ENCODE measurements around the gene PLEKHF1. TPM values are rescaled to one million over a fixed set of nuclear protein-coding genes. Genes with fewer than 3 reads are reported as not detected.

Gene PLEKHF1
- total and polyA plus RNA-seq, 2 of the 13 experiments (the other 11 are each of a cell fraction or from before 2014, with no cell fraction given): 2.9 to 3.8 TPM

GRCh38 chr19:29695765-29696564 is 30.7 kb downstream of the PLEKHF1 start:
- intact Hi-C loops (cut with micrococcal nuclease; ENCODE audit: unreplicated experiment): no loop called here
- Histone ChIP-seq H3K27ac (ENCODE audit: extremely low read length, insufficient read depth, low read length) (no peak overlapping the region), H2AFZ (ENCODE audit: low read length) (no peak overlapping the region), H3K4me2 (ENCODE audit: low read depth, low read length) (no peak overlapping the region), H3K9me3 (ENCODE audit: low read length) (no peaks in the 10 kb centered on the region), H3K9ac (ENCODE audit: insufficient read depth, low read depth, low read length) (no peak overlapping the region), H3K27me3 (ENCODE audit: control insufficient read depth in 1 of 2, insufficient read depth in 2 of 2, low read length in 2 of 2) (no peaks in the 10 kb centered on the region), H3K4me1 (ENCODE audit: insufficient read depth, low read length) (peaks cover 8% of the 10 kb centered on the region; the same call in 1 of the 2 replicates), H3K4me3 (replicated peaks in 1 of 3; ENCODE audit: insufficient read depth in 1 of 3, low read depth in 2 of 3, low read length in 3 of 3) (no peak overlapping the region), H4K20me1 (ENCODE audit: insufficient read depth, low read length) (no peaks in the 10 kb centered on the region), H3K36me3 (replicated peaks in 1 of 2; ENCODE audit: control insufficient read depth in 1 of 2, insufficient read depth in 2 of 2, low read length in 2 of 2) (no peaks in the 10 kb centered on the region), H3K79me2 (ENCODE audit: insufficient read depth, low read length) (no peaks in the 10 kb centered on the region)
- CTCF ChIA-PET (ENCODE audit: low intra/inter-chr PET ratio, low total read pairs): interaction anchor here (3.0 kb wide), 1 partner anchor 20 kb away, joined by 66 read pairs; the partner anchor contains the start of gene C19orf12
- no TSS peak for BruUV-seq (replicated peaks)
- TF ChIP-seq MATR3 (CRISPR knock-in tag; IDR thresholded peaks at IDR 0.05) (no peak), ZFY (CRISPR knock-in tag; IDR thresholded peaks at IDR 0.05) (no peak), GPN1 (CRISPR knock-in tag; IDR thresholded peaks at IDR 0.05; ENCODE audit: borderline replicate concordance) (no peak), KDM5A (IDR thresholded peaks at IDR 0.05; ENCODE audit: borderline replicate concordance, low read length) (no peak), SKI (IDR thresholded peaks at IDR 0.05; ENCODE audit: partially characterized antibody) (peak; percentile 81)
- 70% methylated on average over 6 of the region's 6 CpGs for WGBS (ENCODE audit: low lambda C conversion rate)
- no peak for FAIRE-seq
- no peak for DNase-seq (ENCODE audit: low spot score)
- no peak for ATAC-seq
- POLR2A ChIA-PET: no interaction called here
- in situ Hi-C loops (cut with HindIII; ENCODE audit: extremely low pct_ligation_motif_present, low pct_unique_long_range_greater_than_20kb): no loop called here

DNA sequence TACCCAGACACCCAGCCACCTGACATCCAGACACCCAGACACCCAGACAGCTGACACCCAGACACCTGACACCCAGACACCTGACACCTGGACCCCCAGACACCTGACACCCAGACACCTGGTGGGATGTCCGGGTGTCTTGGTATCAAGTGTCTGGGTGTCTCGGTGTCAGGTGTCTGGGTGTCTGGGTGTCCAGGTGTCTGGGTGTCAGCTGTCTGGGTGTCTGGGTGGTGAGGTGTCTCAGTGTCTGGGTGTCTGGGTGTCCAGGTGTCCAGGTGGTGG is 31.2 kb downstream of the PLEKHF1 start:
- no peak for FAIRE-seq
- Histone ChIP-seq H3K4me1 (ENCODE audit: insufficient read depth, low read length) (peaks cover 8% of the 10 kb centered on the region; the same call in 1 of the 2 replicates), H3K27me3 (ENCODE audit: control insufficient read depth in 1 of 2, insufficient read depth in 2 of 2, low read length in 2 of 2) (no peaks in the 10 kb centered on the region), H4K20me1 (ENCODE audit: insufficient read depth, low read length) (no peaks in the 10 kb centered on the region), H2AFZ (ENCODE audit: low read length) (no peak overlapping the region), H3K9ac (ENCODE audit: insufficient read depth, low read depth, low read length) (no peak overlapping the region), H3K4me2 (ENCODE audit: low read depth, low read length) (no peak overlapping the region), H3K79me2 (ENCODE audit: insufficient read depth, low read length) (no peaks in the 10 kb centered on the region), H3K27ac (ENCODE audit: extremely low read length, insufficient read depth, low read length) (no peak overlapping the region), H3K36me3 (replicated peaks in 1 of 2; ENCODE audit: control insufficient read depth in 1 of 2, insufficient read depth in 2 of 2, low read length in 2 of 2) (no peaks in the 10 kb centered on the region), H3K4me3 (replicated peaks in 1 of 3; ENCODE audit: insufficient read depth in 1 of 3, low read depth in 2 of 3, low read length in 3 of 3) (no peak overlapping the region), H3K9me3 (ENCODE audit: low read length) (no peaks in the 10 kb centered on the region)
- intact Hi-C loops (cut with micrococcal nuclease; ENCODE audit: unreplicated experiment) (no loop called here), in situ Hi-C loops (cut with HindIII; ENCODE audit: extremely low pct_ligation_motif_present, low pct_unique_long_range_greater_than_20kb) (no loop called here)
- ChIA-PET POLR2A (no interaction called here), CTCF (ENCODE audit: low intra/inter-chr PET ratio, low total read pairs) (no interaction called here)
- 86% methylated on average over 1 of the region's 2 CpGs for WGBS (ENCODE audit: low lambda C conversion rate)
- TF ChIP-seq SKI (IDR thresholded peaks at IDR 0.05; ENCODE audit: partially characterized antibody) (peak; percentile 3), DZIP1 (CRISPR knock-in tag; IDR thresholded peaks at IDR 0.05) (no peak)
- ATAC-seq: no peak
- DNase-seq (ENCODE audit: low spot score): no peak
- no TSS peak for BruUV-seq (replicated peaks)
